ENCODE results near the gene P4HB. TPM values are rescaled to one million over a fixed set of nuclear protein-coding genes. Genes with fewer than 3 reads are reported as not detected.
A peak's percentile ranks its signal among the peaks of the same experiment; 100 is the strongest.

Gene P4HB
- total RNA-seq, 6 experiments from 2014 or later: 856 to 5,039 (median 1,455) TPM

GRCh38 chr17:81906476-81907218 lies 46.3 kb upstream of the P4HB start:
- no CpG with 5 or more reads among the region's 15 CpGs for WGBS (ENCODE audit: insufficient coverage, low coverage, low lambda C conversion rate, missing lambda C conversion rate)
- Histone ChIP-seq H3K27ac (no peak overlapping the region), H3K9me3 (no peaks in the 10 kb centered on the region), H3K4me1 (peaks cover 0 to 39% (median 8%) of the 10 kb centered on the region in 4 donors), H3K27me3 (no peaks in the 10 kb centered on the region), H3K4me3 (no peak overlapping the region), H3K36me3 (peaks cover 0 to 55% (median 21%) of the 10 kb centered on the region in 4 donors)
- no peak for TF ChIP-seq CTCF (IDR thresholded peaks at IDR 0.05)
- TF ChIP-seq POLR2A (IDR thresholded peaks at IDR 0.05): no peak
- DNase-seq (peak in 1 of 3 donors; percentile 47), ATAC-seq (no peak)
- intact Hi-C loops (cut with DNase I): no loop called here

- WGBS (ENCODE audit: insufficient coverage, low coverage, low lambda C conversion rate, missing lambda C conversion rate): no CpG with 5 or more reads among the region's 10 CpGs
- no peak overlapping the region for H3K4me3 ChIP-seq
- DNase-seq: peak in 1 of 3 donors; percentile 50
- no peak overlapping the region for H3K27ac ChIP-seq
- peaks cover 0 to 44% (median 8%) of the 10 kb centered on the region in 4 donors for H3K4me1 ChIP-seq
- intact Hi-C loops (cut with DNase I): no loop called here
- H3K36me3 ChIP-seq: peaks cover 0 to 55% (median 21%) of the 10 kb centered on the region in 4 donors
- TF ChIP-seq POLR2A (IDR thresholded peaks at IDR 0.05) (no peak), CTCF (IDR thresholded peaks at IDR 0.05) (no peak)
- no peak for ATAC-seq
- H3K9me3 ChIP-seq: no peaks in the 10 kb centered on the region
- H3K27me3 ChIP-seq: no peaks in the 10 kb centered on the region
Measured at GRCh38 chr17:81905993-81906392, 45.7 kb upstream of the P4HB start.

GRCh38 chr17:81905424-81905875 lies 45.1 kb upstream of the P4HB start:
- TF ChIP-seq POLR2A (IDR thresholded peaks at IDR 0.05) (no peak), CTCF (IDR thresholded peaks at IDR 0.05) (no peak)
- DNase-seq (peak in 1 of 3 donors; percentile 46), ATAC-seq (no peak)
- Histone ChIP-seq H3K27ac (no peak overlapping the region), H3K4me1 (peaks cover 0 to 44% (median 8%) of the 10 kb centered on the region in 4 donors), H3K9me3 (no peaks in the 10 kb centered on the region), H3K4me3 (no peak overlapping the region), H3K27me3 (no peaks in the 10 kb centered on the region), H3K36me3 (peaks cover 0 to 55% (median 21%) of the 10 kb centered on the region in 4 donors)
- intact Hi-C loops (cut with DNase I): no loop called here
- WGBS (ENCODE audit: insufficient coverage, low coverage, low lambda C conversion rate, missing lambda C conversion rate): 87% methylated on average over 3 of the region's 16 CpGs

- TF ChIP-seq POLR2A (IDR thresholded peaks at IDR 0.05) (no peak), CTCF (IDR thresholded peaks at IDR 0.05) (no peak)
- peaks cover 0 to 55% (median 21%) of the 10 kb centered on the region in 4 donors for H3K36me3 ChIP-seq
- no peak overlapping the region for H3K27ac ChIP-seq
- ATAC-seq (no peak), DNase-seq (no peak)
- H3K27me3 ChIP-seq: no peaks in the 10 kb centered on the region
- H3K4me3 ChIP-seq: no peak overlapping the region
- H3K9me3 ChIP-seq: no peaks in the 10 kb centered on the region
- 100% methylated on average over 3 of the region's 28 CpGs for WGBS (ENCODE audit: insufficient coverage, low coverage, low lambda C conversion rate, missing lambda C conversion rate)
- H3K4me1 ChIP-seq: peaks cover 0 to 38% (median 8%) of the 10 kb centered on the region in 4 donors
- intact Hi-C loops (cut with DNase I): no loop called here
Measured at GRCh38 chr17:81904600-81905423, 44.5 kb upstream of the P4HB start.
